ENCODE measurements around the gene NUBPL.
A peak's percentile ranks its signal among the peaks of the same experiment; 100 is the strongest.

NUBPL gene, protein sequence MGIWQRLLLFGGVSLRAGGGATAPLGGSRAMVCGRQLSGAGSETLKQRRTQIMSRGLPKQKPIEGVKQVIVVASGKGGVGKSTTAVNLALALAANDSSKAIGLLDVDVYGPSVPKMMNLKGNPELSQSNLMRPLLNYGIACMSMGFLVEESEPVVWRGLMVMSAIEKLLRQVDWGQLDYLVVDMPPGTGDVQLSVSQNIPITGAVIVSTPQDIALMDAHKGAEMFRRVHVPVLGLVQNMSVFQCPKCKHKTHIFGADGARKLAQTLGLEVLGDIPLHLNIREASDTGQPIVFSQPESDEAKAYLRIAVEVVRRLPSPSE

GRCh38 chr14:31561155-31561846 lies at the start of gene NUBPL:
Gene NUBPL, plus strand, starts transcription at chr14:31561404. Its CDS starts 36 bp downstream, at chr14:31561440.
- peak; percentile 93 to 97 for DNase-seq

DNA sequence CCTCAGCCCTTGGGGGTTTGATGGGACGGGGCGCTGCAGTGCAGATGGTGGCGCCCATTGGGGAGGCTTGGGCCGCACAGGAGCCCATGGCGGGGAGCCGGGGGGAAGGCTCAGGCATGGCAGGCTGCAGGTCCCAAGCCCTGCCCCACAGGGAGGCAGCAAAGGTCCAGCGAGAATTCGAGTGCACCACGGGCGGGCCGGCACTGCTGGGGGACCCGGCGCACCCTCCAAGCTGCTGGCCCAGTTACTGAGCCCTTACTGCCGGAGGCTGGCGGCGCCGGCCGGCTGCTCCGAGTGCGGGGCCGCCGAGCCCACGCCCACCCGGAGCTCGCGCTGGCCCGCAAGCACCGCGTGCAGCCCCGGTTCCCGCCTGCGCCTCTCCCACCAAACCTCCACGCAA lies 34.1 kb upstream of the NUBPL start:
- DNase-seq: no peak

DNA sequence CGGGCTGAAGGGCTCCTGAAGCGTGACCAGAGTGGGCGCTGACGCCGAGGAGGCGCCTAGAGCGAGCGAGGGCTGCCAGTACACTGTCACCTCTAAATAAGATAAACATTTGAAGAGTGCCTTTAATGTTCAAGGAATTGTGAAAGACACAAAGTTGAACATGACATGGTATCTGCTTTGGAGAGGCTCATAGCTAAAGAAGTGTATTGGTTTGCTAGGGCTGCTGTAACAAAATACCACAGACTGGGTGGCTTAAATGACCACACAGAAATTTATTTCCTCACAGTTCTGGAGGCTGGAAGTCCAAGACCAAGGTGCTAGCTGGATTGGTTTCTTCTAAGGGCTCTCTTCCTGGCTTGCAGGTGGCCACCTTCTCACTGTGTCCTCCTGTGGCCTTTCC lies 33.7 kb upstream of the NUBPL start:
- no peak for DNase-seq

DNA sequence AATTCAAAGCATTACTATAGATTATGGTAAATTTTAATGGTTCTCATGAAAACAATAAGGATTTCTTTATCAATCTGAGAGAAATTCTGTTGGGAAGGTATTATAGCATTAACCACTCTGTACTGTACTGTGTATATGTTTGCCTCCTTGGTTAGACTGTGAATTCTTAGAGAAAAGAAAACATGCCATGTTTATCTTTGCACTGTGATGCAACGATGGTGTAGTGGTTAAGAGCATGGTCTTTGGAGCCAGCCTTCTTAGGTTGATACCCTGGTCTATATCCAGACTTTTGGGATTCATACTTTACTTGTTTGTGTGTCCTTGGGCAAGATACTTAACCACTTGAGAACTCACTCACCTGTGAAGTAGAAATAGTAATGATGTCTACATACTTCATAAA lies 32.2 kb upstream of the NUBPL start:
- DNase-seq: no peak

DNA sequence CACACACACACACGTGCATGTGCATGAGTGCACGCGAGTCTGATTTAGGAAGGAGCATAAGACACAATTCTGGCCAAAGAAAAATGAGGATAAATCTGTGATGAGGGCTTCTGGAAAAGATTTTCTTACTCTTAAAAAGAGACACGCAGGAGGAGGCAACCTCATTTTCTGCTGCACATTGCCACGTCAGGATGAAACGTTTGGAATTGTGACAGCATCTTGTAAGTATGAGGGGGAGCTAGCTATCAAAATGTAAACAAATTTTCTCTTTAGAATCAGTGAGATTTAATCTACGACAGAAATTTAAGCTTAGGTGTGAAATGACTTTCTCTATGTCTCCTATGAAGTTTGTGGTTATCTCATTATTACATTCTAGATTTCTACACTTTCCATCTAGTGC lies 31.1 kb upstream of the NUBPL start:
- DNase-seq: no peak

- no peak for DNase-seq
Observed at GRCh38 chr14:31536201-31536960, 24.8 kb upstream of the NUBPL start.

DNA sequence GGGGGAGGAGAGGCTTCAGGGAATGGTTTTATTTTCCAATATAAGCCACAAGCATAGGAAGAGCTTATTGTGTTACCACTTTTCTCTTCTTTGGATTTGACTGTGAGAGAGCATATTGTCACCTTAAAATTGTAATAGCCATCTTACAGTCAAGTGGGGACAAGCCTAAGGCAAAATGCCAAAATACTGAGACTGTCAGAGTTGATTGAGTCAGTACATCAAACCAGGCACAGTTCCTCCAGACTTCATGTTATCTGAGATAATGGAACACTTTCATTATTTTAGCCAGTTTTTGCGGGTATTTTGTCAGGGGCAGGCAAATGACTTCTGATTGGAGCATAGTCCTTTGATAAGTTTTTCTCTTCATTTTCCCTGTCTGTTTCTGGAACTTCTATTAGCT lies 19.5 kb upstream of the NUBPL start:
- DNase-seq: no peak

GRCh38 chr14:31543969-31544799 lies 17.0 kb upstream of the NUBPL start:
- no peak for DNase-seq

DNA sequence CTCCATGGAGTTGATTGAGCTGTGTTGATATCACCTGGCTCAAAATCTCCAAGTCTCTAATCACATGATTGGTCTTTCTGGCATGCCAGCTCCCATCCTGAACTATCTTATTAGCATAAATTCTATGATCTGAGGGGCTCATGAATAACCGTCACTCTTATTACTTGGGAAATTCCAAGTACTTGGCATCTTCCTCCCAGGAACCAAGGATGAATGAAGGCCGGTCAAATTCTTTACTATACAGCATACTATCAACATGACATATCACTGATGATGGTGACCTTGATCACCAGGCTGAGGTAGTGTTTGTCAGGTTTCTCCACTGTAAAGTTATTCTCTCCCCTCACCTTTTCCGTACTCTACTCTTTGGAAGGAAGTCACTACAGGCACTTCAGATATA lies 16.4 kb upstream of the NUBPL start:
- DNase-seq: no peak

GRCh38 chr14:31545328-31545727 lies 15.9 kb upstream of the NUBPL start:
- no peak for DNase-seq

DNA sequence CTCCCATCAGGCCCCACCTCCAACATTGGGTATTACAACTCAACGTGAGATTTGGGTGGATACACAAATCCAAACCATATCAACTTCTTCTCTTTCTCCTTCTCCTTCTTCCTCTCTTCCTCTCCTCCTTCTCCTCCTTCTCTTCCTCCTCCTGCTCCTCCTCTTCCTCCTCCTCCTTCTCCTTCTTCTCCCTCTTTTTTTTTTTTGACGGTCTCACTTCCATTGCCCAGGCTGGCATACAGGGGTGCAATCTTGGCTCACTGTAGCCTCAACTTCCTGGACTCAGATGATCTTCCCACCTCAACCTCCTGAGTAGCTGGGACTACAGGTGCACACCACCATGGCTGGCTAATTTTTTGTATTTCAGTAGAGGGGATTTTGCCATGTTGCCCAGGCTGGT lies 11.4 kb upstream of the NUBPL start:
- DNase-seq: no peak

GRCh38 chr14:31550589-31550988 lies 10.6 kb upstream of the NUBPL start:
- no peak for DNase-seq

DNA sequence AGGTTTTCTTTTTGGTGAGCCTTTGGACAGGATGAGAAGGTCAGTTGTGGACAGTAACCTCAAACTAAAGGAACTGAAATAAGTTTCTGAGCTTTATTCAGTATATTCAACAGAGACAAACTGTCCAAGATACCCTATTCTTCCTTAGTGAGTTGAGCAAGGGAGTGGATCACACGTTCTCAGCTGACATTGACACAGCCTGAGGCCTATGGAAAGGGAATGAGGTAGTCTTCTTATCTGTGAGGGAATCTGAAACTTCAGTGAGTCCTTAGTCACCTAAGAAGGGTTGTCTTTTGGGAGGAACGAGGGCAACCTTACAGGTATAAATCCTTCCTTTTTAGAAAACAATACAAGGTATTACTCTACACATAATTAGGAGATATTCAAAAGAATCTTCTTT lies 5.0 kb upstream of the NUBPL start:
- no peak for DNase-seq

GRCh38 chr14:31559939-31560338 lies 1.3 kb upstream of the NUBPL start:
- DNase-seq: no peak

GRCh38 chr14:31560759-31561154 lies 447 bp upstream of the NUBPL start:
- DNase-seq: no peak

- DNase-seq: no peak
Observed at GRCh38 chr14:31564194-31564593, 3.0 kb downstream of the NUBPL start.

DNA sequence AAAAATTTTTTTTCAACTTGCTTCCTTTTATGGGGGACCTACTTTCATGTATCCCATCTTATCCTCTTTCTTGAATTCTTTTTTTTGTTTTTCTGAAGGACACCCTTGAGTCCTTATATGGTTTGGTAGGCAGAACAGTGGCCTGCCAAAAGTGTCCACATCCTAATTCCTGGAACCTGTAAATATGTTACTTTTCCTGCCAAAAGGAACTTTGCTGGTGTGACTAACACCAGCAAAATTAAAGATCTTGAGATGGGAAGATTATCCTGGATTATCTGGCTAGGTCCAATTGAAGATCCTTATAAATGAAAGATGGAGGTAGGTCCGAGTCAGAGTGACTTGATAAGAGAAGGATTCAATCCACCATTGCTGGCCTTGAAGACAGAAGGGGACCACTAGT lies 5.3 kb downstream of the NUBPL start:
- DNase-seq: no peak

GRCh38 chr14:31567655-31568054 lies 6.5 kb downstream of the NUBPL start:
- DNase-seq: no peak

- no peak for DNase-seq
Observed at GRCh38 chr14:31568161-31568560, 7.0 kb downstream of the NUBPL start.

- no peak for DNase-seq
Observed at GRCh38 chr14:31568671-31569070, 7.5 kb downstream of the NUBPL start.

GRCh38 chr14:31572955-31573354 lies 11.8 kb downstream of the NUBPL start:
- DNase-seq: no peak

DNA sequence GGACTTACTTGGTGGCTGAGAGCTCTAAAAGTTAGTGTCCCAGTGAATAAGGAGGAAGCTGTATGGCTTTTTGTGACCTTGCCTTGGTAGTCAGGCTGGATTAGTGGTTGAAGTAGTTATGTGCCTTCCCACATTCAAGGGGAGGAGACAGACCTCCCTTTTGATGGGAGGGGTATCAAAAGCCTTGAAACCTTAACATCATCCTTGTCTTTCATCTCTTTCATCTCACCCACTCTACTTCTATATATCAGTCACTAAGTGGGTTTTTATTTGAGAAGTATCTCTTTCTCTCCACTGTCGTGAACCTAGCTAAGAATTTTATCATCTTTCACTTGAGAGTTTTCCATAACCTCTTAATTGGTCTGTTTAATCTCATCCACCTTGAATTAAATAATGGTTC lies 15.7 kb downstream of the NUBPL start:
- no peak for DNase-seq

DNA sequence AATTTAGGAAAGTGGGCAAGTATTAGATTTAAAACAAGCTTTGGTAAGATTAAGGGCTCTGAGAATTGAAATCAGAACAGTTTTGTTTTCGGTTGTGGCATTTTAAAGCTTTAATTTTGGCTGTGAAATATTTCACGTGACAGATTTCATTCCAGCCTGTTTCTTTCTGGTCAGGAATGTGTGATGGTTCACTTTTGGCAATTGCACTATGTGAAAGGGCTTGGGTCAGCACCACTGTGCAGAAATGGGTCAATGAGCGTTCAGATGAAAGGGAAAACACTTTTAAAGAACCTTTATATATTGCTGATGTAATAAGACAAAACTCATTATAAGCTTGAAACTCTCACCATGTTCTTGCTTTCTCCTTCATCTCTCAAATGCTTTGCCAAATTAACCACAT lies 17.1 kb downstream of the NUBPL start:
- DNase-seq: no peak

All from bone marrow (tissue), 2 donors.